Psoas muscle (tissue), 8 donors: ENCODE results near the gene MPPED1. TPM values are rescaled to one million over a fixed set of nuclear protein-coding genes. Genes with fewer than 3 reads are reported as not detected.

Experiments
- ATAC-seq, 4 donors: fragments of 200-7000 bp; cut with Tn5 transposase; one replicate each; pipeline ENCODE4 v1.9.1; 2020; ENCODE audit warnings: moderate library complexity in 3 of 4, mild to moderate bottlenecking in 2 of 4
- DNase-seq, 2 donors: peaks; one replicate each; pipeline ENCODE4 v3.0.0-alpha.2; 2020
- H3K27ac ChIP-seq: fragments of 200-600 bp; one replicate; pipeline ENCODE4 v1.8.0; 2022
- H3K27me3 ChIP-seq, 3 donors: fragments of 200-600 bp in 1 of 3; one replicate each; pipeline versions ENCODE4 v1.6.1 to v1.8.0; 2013 to 2022; ENCODE audit warnings: low read length in 2 of 3, mild to moderate bottlenecking in 2 of 3, moderate library complexity in 1 of 3; ENCODE audit not compliant: insufficient read depth in 3 of 3
- H3K36me3 ChIP-seq, 2 donors: fragments of 200-600 bp in 1 of 2; one replicate each; pipeline versions ENCODE4 v1.6.1 to v1.8.0; 2013 to 2022; ENCODE audit warnings: low read depth in 1 of 2, mild to moderate bottlenecking in 1 of 2, moderate library complexity in 1 of 2; ENCODE audit not compliant: insufficient read depth in 1 of 2
- H3K4me1 ChIP-seq: fragments of 200-600 bp; one replicate; pipeline ENCODE4 v1.8.0; 2022
- H3K4me3 ChIP-seq: fragments of 200-600 bp; one replicate; pipeline ENCODE4 v1.8.0; 2022; ENCODE audit warnings: mild to moderate bottlenecking
- H3K9me3 ChIP-seq: fragments of 200-600 bp; one replicate; pipeline ENCODE4 v1.8.0; 2022
- WGBS, 3 donors: extraction: QIAGEN DNeasy Blood & Tissue Kit; methylation state at CpG; one replicate each; pipeline versions ENCODE4 v1.1.6 to v1.1.7; 2013; 5-methylcytosine and 5-hydroxymethylcytosine counted together
- intact Hi-C, 2 donors: fragments of 100-400 bp; cut with DNase I; formaldehyde crosslinking; loops; one replicate each; pipeline versions ENCODE4 v1.11.0 to v1.14.2; 2022
- polyA plus RNA-seq, 3 donors: library from polyadenylated mRNA; stranded (reverse); fragments of 200-250 nt; gene quantifications; one replicate each; pipeline ENCODE4 v1.2.3, GENCODE V29; 2013
- total RNA-seq, 4 donors: library from RNA; stranded (reverse); fragmentation: NEBNext Ultra II Directional in 2 of 4; extraction: Animal tissue kit (Norgen Biotek cat#: 25700) in 2 of 4; gene quantifications; one replicate each; pipeline versions ENCODE4 v1.2.1 to v1.2.4, GENCODE V29; 2021 to 2023
- TF ChIP-seq, protein P1 (sequence below): fragments of 200-600 bp; IDR thresholded peaks from one replicate; pipeline ENCODE4 v1.8.0; 2022; ENCODE audit warnings: antibody characterized with exemption
- donor health status: healthy with polysubstance abuse.
- donor health status: DM: no; HTN: no; CAD: no; lungs with moderate emphysema.
- donor health status: Bipolar disorder and iron deficiency.
- donor health status: healthy.
- donor health status: DM: yes; HTN: yes; CAD: no.
- donor health status: DM: no; HTN: no; CAD: no.
- donor health status: DM: no; HTN: no; CAD: no.
- donor health status: DM: yes; HTN: yes; CAD: no.

MPPED1 gene
- total and polyA plus RNA-seq, 7 donors: 0.04 to 0.10 TPM; not detected in 5

DNA sequence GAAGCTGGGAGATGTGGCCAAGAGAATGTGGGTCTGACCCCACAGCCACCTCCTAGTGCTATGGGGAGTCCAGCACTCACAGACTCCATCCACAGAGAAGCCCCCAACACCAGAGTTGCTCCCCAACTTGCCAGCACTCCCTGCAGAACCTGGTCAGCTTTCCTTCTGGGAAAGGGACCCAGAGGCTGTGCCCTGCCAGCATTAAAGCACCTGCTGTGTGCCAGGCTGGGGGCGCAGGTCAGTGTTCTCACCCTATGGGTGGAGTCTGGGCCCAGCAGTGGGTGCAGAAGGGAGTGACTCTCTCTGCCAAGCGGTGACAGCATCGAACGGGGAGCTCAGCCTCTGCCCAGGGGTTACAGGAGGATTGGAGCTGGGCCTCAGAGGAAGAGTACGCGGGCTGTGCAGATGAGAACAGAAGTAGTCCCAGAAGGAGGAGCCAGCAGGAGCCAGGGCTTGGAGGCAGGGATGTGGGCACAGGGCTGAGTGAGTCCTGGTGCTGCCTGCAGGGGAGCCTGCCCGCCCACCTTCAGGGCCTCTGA, 114.4 kb downstream of the MPPED1 start:
- Histone ChIP-seq H3K4me1 (no peaks in the 10 kb centered on the region), H3K4me3 (no peak overlapping the region), H3K9me3 (no peaks in the 10 kb centered on the region), H3K27ac (no peak overlapping the region), H3K27me3 (peaks cover 0 to 21% (median 6%) of the 10 kb centered on the region in 3 donors), H3K36me3 (no peaks in the 10 kb centered on the region)
- intact Hi-C loops: no loop called here
- WGBS, 3 donors: 69 to 75% (median 73%) methylated on average over 7 of the region's 7 CpGs
- TF ChIP-seq, protein P1, sequence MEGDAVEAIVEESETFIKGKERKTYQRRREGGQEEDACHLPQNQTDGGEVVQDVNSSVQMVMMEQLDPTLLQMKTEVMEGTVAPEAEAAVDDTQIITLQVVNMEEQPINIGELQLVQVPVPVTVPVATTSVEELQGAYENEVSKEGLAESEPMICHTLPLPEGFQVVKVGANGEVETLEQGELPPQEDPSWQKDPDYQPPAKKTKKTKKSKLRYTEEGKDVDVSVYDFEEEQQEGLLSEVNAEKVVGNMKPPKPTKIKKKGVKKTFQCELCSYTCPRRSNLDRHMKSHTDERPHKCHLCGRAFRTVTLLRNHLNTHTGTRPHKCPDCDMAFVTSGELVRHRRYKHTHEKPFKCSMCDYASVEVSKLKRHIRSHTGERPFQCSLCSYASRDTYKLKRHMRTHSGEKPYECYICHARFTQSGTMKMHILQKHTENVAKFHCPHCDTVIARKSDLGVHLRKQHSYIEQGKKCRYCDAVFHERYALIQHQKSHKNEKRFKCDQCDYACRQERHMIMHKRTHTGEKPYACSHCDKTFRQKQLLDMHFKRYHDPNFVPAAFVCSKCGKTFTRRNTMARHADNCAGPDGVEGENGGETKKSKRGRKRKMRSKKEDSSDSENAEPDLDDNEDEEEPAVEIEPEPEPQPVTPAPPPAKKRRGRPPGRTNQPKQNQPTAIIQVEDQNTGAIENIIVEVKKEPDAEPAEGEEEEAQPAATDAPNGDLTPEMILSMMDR: no peak
- DNase-seq (no peak), ATAC-seq (no peak)

DNA sequence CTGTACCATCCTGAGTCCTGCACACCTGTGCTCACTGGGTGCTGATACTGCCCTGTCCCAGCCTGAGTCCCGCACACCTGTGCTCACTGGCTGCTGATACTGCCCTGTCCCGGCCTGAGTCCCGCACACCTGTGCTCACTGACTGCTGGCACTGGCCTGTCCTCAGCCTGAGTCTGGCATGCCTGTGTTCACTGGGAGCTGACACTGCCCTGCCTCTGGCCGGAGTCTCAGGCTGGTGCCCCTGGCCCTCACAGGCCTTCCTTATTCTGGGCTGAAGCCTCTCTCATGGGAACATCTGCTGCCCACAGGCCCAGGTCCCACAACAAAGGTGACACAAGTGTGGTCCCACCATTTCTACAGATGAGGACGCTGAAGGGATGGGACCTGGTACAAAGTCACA, 115.1 kb downstream of the MPPED1 start:
- ATAC-seq: no peak
- TF ChIP-seq, protein P1: no peak
- Histone ChIP-seq H3K9me3 (no peaks in the 10 kb centered on the region), H3K27ac (no peak overlapping the region), H3K4me1 (no peaks in the 10 kb centered on the region), H3K27me3 (peaks cover 0 to 21% (median 6%) of the 10 kb centered on the region in 3 donors), H3K4me3 (no peak overlapping the region), H3K36me3 (no peaks in the 10 kb centered on the region)
- intact Hi-C loops: no loop called here
- no peak for DNase-seq
- 79 to 86% (median 81%) methylated on average over 5 of the region's 5 CpGs for WGBS, 3 donors

- ATAC-seq: no peak
These were observed 117.0 kb downstream of the MPPED1 start for GRCh38 chr22:43528601-43529360.

GRCh38 chr22:43529461-43529860, 117.6 kb downstream of the MPPED1 start:
- no peak overlapping the region for H3K4me3 ChIP-seq
- peaks cover 0 to 21% (median 6%) of the 10 kb centered on the region in 3 donors for H3K27me3 ChIP-seq
- DNase-seq: no peak
- no peaks in the 10 kb centered on the region for H3K4me1 ChIP-seq
- H3K36me3 ChIP-seq: no peaks in the 10 kb centered on the region
- H3K9me3 ChIP-seq: no peaks in the 10 kb centered on the region
- ATAC-seq: no peak
- TF ChIP-seq, protein P1: no peak
- no peak overlapping the region for H3K27ac ChIP-seq
- WGBS, 3 donors: 93 to 100% (median 98%) methylated on average over 2 of the region's 2 CpGs
- intact Hi-C loops: no loop called here

More at GRCh38 chr22:43528601-43529360, 117.0 kb downstream of the MPPED1 start:
- Histone ChIP-seq H3K36me3 (no peaks in the 10 kb centered on the region), H3K4me1 (no peaks in the 10 kb centered on the region), H3K27me3 (peaks cover 0 to 21% (median 6%) of the 10 kb centered on the region in 3 donors), H3K27ac (no peak overlapping the region), H3K9me3 (no peaks in the 10 kb centered on the region), H3K4me3 (no peak overlapping the region)
- TF ChIP-seq, protein P1: no peak
- DNase-seq: no peak
- intact Hi-C loops: no loop called here
- WGBS, 3 donors: 55 to 63% (median 59%) methylated on average over 12 of the region's 12 CpGs
